Dermis blood vessel endothelial cell (primary cell): ENCODE results near the gene CD82. TPM values are rescaled to one million over a fixed set of nuclear protein-coding genes. Genes with fewer than 3 reads are reported as not detected.
"Not testable (repeated sequence)": the region's sequence is repeated elsewhere in the genome, so short reads cannot be mapped to it uniquely, and the experiment has no call there.

Experiments
- DNase-seq: peaks from one replicate; pipeline ENCODE4 v3.0.0; 2010
- total RNA-seq: library from RNA; depleted of rRNA; stranded (reverse); fragments of >200 nt; gene quantifications from 2 replicates; pipeline ENCODE4 v1.2.3, GENCODE V29; 2014

CD82 gene
- total RNA-seq, 1 donor from 2014 or later, result 8.5 TPM

- DNase-seq, result no peak
These were observed 30.1 kb upstream of the CD82 start for GRCh38 chr11:44535191-44535980.

- no peak for DNase-seq
These were observed 28.5 kb upstream of the CD82 start for GRCh38 chr11:44536788-44537516.

GRCh38 chr11:44537679-44538078, 27.8 kb upstream of the CD82 start:
- DNase-seq, result no peak

GRCh38 chr11:44538375-44539054, 26.9 kb upstream of the CD82 start:
- DNase-seq, result peak; percentile 84

- DNase-seq, result no peak
These were observed 25.5 kb upstream of the CD82 start for GRCh38 chr11:44539971-44540370.

- no peak for DNase-seq
These were observed 24.8 kb upstream of the CD82 start for GRCh38 chr11:44540667-44541066.

GRCh38 chr11:44542372-44542771, 23.1 kb upstream of the CD82 start:
- DNase-seq, result no peak

- not testable (repeated sequence) for DNase-seq
These were observed 18.5 kb upstream of the CD82 start for GRCh38 chr11:44546984-44547383.

- not testable (repeated sequence) for DNase-seq
These were observed 17.9 kb upstream of the CD82 start for GRCh38 chr11:44547534-44547933.

- DNase-seq, result no peak
These were observed 17.3 kb upstream of the CD82 start for GRCh38 chr11:44548032-44548695.

- not testable (repeated sequence) for DNase-seq
These were observed 16.3 kb upstream of the CD82 start for GRCh38 chr11:44548961-44549749.

GRCh38 chr11:44550123-44550522, 15.3 kb upstream of the CD82 start:
- DNase-seq, result no peak

- DNase-seq, result no peak
These were observed 13.9 kb upstream of the CD82 start for GRCh38 chr11:44551456-44552139.

- DNase-seq, result no peak
These were observed 10.2 kb upstream of the CD82 start for GRCh38 chr11:44555031-44555800.

- DNase-seq, result peak; percentile 71
These were observed 8.6 kb upstream of the CD82 start for GRCh38 chr11:44556735-44557409.

GRCh38 chr11:44557464-44557863, 8.0 kb upstream of the CD82 start:
- no peak for DNase-seq

GRCh38 chr11:44559207-44559939, 6.1 kb upstream of the CD82 start:
- no peak for DNase-seq

GRCh38 chr11:44559940-44560300, 5.5 kb upstream of the CD82 start:
- DNase-seq, result not testable (repeated sequence)

GRCh38 chr11:44561275-44561805, 4.1 kb upstream of the CD82 start:
- peak; percentile 48 for DNase-seq
